ENCODE measurements around the gene TP63. TPM values are rescaled to one million over a fixed set of nuclear protein-coding genes. Genes with fewer than 3 reads are reported as not detected.

TP63 gene
- total and polyA plus RNA-seq, 8 donors: 0.45 to 2.7 (median 0.84) TPM

DNA sequence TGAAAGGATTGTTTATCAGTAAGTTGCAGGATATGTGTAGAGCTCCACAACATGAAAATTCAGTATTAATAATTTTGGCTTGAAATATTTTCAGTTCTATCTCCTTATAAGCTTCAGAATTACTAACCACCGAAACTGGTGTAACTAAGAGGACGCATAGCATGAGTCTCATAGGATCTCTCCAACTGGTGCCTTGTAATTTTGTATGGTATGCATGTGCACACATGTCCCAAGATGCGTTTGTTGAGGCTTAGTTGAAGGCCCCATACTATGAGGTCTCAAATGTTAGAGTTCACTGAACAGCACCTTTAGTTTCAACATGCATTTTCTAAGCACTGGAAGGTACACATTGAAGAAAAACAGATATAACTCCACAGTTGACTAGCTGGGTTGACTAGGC is 195.4 kb downstream of the TP63 start:
- intact Hi-C loops (cut with DNase I): no loop called here
- no peaks in the 10 kb centered on the region for H3K36me3 ChIP-seq
- ATAC-seq (no peak), DNase-seq (no peak)
- no peaks in the 10 kb centered on the region for H3K4me1 ChIP-seq
- H3K27ac ChIP-seq: no peak overlapping the region
- TF ChIP-seq, protein P1, sequence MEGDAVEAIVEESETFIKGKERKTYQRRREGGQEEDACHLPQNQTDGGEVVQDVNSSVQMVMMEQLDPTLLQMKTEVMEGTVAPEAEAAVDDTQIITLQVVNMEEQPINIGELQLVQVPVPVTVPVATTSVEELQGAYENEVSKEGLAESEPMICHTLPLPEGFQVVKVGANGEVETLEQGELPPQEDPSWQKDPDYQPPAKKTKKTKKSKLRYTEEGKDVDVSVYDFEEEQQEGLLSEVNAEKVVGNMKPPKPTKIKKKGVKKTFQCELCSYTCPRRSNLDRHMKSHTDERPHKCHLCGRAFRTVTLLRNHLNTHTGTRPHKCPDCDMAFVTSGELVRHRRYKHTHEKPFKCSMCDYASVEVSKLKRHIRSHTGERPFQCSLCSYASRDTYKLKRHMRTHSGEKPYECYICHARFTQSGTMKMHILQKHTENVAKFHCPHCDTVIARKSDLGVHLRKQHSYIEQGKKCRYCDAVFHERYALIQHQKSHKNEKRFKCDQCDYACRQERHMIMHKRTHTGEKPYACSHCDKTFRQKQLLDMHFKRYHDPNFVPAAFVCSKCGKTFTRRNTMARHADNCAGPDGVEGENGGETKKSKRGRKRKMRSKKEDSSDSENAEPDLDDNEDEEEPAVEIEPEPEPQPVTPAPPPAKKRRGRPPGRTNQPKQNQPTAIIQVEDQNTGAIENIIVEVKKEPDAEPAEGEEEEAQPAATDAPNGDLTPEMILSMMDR (IDR thresholded peaks at IDR 0.05): no peak
- H3K27me3 ChIP-seq: no peaks in the 10 kb centered on the region
- H3K9me3 ChIP-seq: no peaks in the 10 kb centered on the region
- H3K4me3 ChIP-seq: no peak overlapping the region

DNA sequence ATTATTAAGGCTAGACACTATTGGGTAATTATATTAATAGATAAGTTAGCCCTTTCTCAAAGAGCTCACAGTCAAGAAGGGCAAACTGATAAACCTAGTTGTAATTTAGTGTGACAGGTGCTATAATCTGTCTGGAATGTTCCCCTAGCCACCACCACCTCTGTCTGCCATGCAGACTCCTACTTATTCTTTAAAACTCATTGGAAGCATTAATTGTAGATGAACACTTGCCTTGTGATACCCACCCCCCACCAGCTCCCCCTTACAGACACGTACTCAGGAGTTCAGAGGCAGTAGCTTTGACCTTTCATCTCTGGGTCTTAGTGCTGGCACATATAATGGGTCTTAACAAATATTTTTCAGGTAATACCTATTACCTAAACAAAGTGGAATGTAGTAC is 195.9 kb downstream of the TP63 start:
- TF ChIP-seq, protein P1 (IDR thresholded peaks at IDR 0.05): no peak
- Histone ChIP-seq H3K36me3 (no peaks in the 10 kb centered on the region), H3K9me3 (no peaks in the 10 kb centered on the region), H3K27ac (no peak overlapping the region), H3K4me3 (no peak overlapping the region), H3K4me1 (no peaks in the 10 kb centered on the region), H3K27me3 (no peaks in the 10 kb centered on the region)
- DNase-seq: no peak
- intact Hi-C loops (cut with DNase I): no loop called here
- no peak for ATAC-seq

DNA sequence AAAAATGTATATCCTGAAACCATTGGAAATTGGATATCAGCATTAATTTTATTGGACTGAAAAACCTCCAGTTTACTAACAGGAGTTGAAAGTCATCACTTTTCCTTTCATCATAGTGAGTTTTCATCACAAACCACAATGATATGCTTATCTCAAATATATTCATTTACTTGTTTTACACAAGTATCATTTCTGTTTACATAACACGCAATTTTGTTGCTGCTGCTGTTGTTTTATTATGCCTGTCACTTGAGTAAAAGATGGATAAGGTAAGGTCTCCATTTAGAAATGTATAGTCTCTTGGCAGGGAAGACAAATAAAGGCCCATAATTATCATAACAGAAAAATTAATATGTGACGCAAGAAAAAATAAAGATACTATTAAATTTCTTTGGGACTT is 199.2 kb downstream of the TP63 start:
- ATAC-seq: no peak
- DNase-seq: no peak
- Histone ChIP-seq H3K4me3 (no peak overlapping the region), H3K27ac (no peak overlapping the region), H3K27me3 (no peaks in the 10 kb centered on the region), H3K9me3 (no peaks in the 10 kb centered on the region), H3K4me1 (no peaks in the 10 kb centered on the region), H3K36me3 (no peaks in the 10 kb centered on the region)
- TF ChIP-seq, protein P1 (IDR thresholded peaks at IDR 0.05): no peak
- intact Hi-C loops (cut with DNase I): no loop called here

DNA sequence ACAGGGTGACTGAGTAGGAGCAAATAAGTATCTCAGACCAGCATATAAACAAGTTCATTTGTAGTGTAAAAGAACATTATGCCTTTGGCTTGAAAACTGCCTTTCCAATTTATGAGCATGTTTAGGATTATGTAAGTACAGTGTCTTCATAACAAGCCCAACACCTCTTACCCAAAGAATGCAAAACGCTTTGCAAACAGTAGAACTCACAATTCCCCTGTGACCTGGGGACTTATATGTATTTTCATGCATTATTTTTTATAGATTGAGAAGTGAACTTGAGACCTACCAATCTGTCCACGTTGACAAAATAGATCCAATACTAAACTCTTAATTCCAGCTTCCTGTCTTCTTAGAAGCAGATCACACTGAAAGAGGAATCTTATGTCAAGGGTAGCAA is 202.1 kb downstream of the TP63 start:
- ATAC-seq (no peak), DNase-seq (no peak)
- intact Hi-C loops (cut with DNase I): no loop called here
- H3K36me3 ChIP-seq: no peaks in the 10 kb centered on the region
- H3K27ac ChIP-seq: no peak overlapping the region
- TF ChIP-seq, protein P1 (IDR thresholded peaks at IDR 0.05): no peak
- H3K9me3 ChIP-seq: no peaks in the 10 kb centered on the region
- H3K27me3 ChIP-seq: no peaks in the 10 kb centered on the region
- H3K4me3 ChIP-seq: no peak overlapping the region
- H3K4me1 ChIP-seq: no peaks in the 10 kb centered on the region

DNA sequence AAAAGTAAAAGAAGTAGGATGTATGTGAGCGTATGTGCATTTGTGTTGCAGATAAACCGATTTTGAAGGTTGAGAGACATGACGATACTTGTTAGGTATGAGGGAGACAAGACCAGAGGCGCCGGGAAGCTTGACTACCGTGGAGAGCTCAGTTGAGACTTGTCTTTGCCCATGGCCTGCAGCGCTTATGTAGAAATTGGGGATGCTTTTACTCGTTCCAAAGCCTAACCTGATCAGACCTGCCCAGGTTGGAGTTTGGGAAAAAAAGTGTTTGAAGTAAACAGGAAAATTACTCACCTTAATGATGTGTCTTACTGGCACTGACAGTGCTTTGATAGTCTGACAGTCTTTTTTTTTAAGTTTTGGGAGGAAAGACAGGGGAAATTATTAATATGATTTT is 202.8 kb downstream of the TP63 start:
- Histone ChIP-seq H3K36me3 (no peaks in the 10 kb centered on the region), H3K4me3 (no peak overlapping the region), H3K4me1 (no peaks in the 10 kb centered on the region), H3K9me3 (no peaks in the 10 kb centered on the region), H3K27me3 (no peaks in the 10 kb centered on the region), H3K27ac (no peak overlapping the region)
- TF ChIP-seq, protein P1 (IDR thresholded peaks at IDR 0.05): no peak
- intact Hi-C loops (cut with DNase I): no loop called here
- no peak for ATAC-seq
- DNase-seq: no peak

Data from left lung (tissue), 10 donors.